Activated CD4-positive, alpha-beta T cell treated with anti-CD3 and anti-CD28 coated beads, Interleukin-2, amount 50 U/mL, for 48 hours (primary cell): Measurements from ENCODE around the gene MR1.
"Not testable (repeated sequence)": the region's sequence is repeated elsewhere in the genome, so short reads cannot be mapped to it uniquely, and the experiment has no call there.

Source experiments
- DNase-seq, 2 experiments: peaks; one replicate each; pipeline ENCODE4 v3.0.0-alpha.2; 2020

Gene MR1

GRCh38 chr1:181032535-181032934 is 1.2 kb upstream of the MR1 start:
- DNase-seq: no peak

GRCh38 chr1:181033128-181033798 is 520 bp upstream of the MR1 start:
- DNase-seq: peak; percentile 35 to 47

- DNase-seq: not testable (repeated sequence)
These were observed 1.4 kb downstream of the MR1 start for GRCh38 chr1:181035210-181035609.

GRCh38 chr1:181036107-181036836 is 2.5 kb downstream of the MR1 start:
- no peak for DNase-seq

- DNase-seq: no peak
These were observed 3.6 kb downstream of the MR1 start for GRCh38 chr1:181037386-181037785.

GRCh38 chr1:181038399-181038873 is 4.7 kb downstream of the MR1 start:
- DNase-seq: peak; percentile 61 to 74

- DNase-seq: no peak
These were observed 6.6 kb downstream of the MR1 start for GRCh38 chr1:181040284-181040865.

GRCh38 chr1:181043025-181043888 is 9.5 kb downstream of the MR1 start:
- DNase-seq: no peak

- DNase-seq: peak; percentile 59 to 66
These were observed 10.7 kb downstream of the MR1 start for GRCh38 chr1:181044449-181044966.

GRCh38 chr1:181045946-181046345 is 12.2 kb downstream of the MR1 start:
- DNase-seq: not testable (repeated sequence)

GRCh38 chr1:181049378-181049777 is 15.6 kb downstream of the MR1 start:
- DNase-seq: no peak

- DNase-seq: no peak
These were observed 17.1 kb downstream of the MR1 start for GRCh38 chr1:181050922-181051321.

GRCh38 chr1:181056560-181056959 is 22.8 kb downstream of the MR1 start:
- no peak for DNase-seq

GRCh38 chr1:181057079-181057478 is 23.3 kb downstream of the MR1 start:
- DNase-seq: no peak

- DNase-seq: no peak
These were observed 25.7 kb downstream of the MR1 start for GRCh38 chr1:181059435-181059834.

GRCh38 chr1:181060066-181060465 is 26.3 kb downstream of the MR1 start:
- no peak for DNase-seq

GRCh38 chr1:181060947-181061346 is 27.2 kb downstream of the MR1 start:
- not testable (repeated sequence) for DNase-seq

- DNase-seq: no peak
These were observed 27.7 kb downstream of the MR1 start for GRCh38 chr1:181061487-181061886.

GRCh38 chr1:181061891-181062835 is 28.4 kb downstream of the MR1 start:
- DNase-seq: peak; percentile 29 to 32

GRCh38 chr1:181062836-181063428 is 29.1 kb downstream of the MR1 start:
- DNase-seq: peak; percentile 28 to 37

GRCh38 chr1:181064011-181064623 is 30.3 kb downstream of the MR1 start:
- DNase-seq: no peak
